Tibial artery (tissue), 4 donors: ENCODE results near the gene CCT4.

Experiments used
- DNase-seq, 2 donors: peaks; one replicate each; pipeline ENCODE4 v3.0.0-alpha.2; 2019
- H3K27ac ChIP-seq, 2 donors: fragments of 200-600 bp; sonication (generic) in 1 of 2; 1 replicate in 1 of 2; 2 replicates in 1 of 2; pipeline ENCODE4 v1.5.1; 2018 to 2019; ENCODE audit warnings: mild to moderate bottlenecking in 1 of 2
- H3K27me3 ChIP-seq, 2 donors: fragments of 200-600 bp; sonication (generic) in 1 of 2; one replicate each; pipeline versions ENCODE4 v1.5.1 to v1.6.0; 2016 to 2019
- H3K36me3 ChIP-seq, 3 donors: fragments of 200-600 bp; sonication (generic) in 2 of 3; one replicate each; pipeline ENCODE4 v1.5.1; 2016 to 2019; ENCODE audit warnings: mild to moderate bottlenecking in 2 of 3
- H3K4me1 ChIP-seq, 4 donors: fragments of 200-600 bp; sonication (generic) in 2 of 4; 1 replicate in 3 of 4; 2 replicates in 1 of 4; pipeline ENCODE4 v1.5.1; 2016 to 2019
- H3K4me3 ChIP-seq, 2 donors: fragments of 200-600 bp; sonication (generic) in 1 of 2; 1 replicate in 1 of 2; 2 replicates in 1 of 2; pipeline ENCODE4 v1.5.1; 2018 to 2019; ENCODE audit warnings: mild to moderate bottlenecking in 2 of 2
- H3K9me3 ChIP-seq, 3 donors: fragments of 200-600 bp; sonication (generic) in 1 of 3; one replicate each; pipeline ENCODE4 v1.5.1; 2016 to 2019
- intact Hi-C: fragments of 100-400 bp; cut with DNase I; formaldehyde crosslinking; loops from one replicate; pipeline ENCODE4 v1.15.0; 2023; ENCODE audit warnings: low total_unique reads
- TF ChIP-seq, protein P1 (sequence below), 2 experiments: fragments of 200-600 bp in 1 of 2; fragments of 450-650 bp in 1 of 2; IDR thresholded peaks; one replicate each; pipeline ENCODE4 v1.5.1; 2017 to 2019; ENCODE audit warnings: antibody characterized with exemption in 2 of 2, mild to moderate bottlenecking in 1 of 2, moderate library complexity in 1 of 2

The CCT4 gene

DNA sequence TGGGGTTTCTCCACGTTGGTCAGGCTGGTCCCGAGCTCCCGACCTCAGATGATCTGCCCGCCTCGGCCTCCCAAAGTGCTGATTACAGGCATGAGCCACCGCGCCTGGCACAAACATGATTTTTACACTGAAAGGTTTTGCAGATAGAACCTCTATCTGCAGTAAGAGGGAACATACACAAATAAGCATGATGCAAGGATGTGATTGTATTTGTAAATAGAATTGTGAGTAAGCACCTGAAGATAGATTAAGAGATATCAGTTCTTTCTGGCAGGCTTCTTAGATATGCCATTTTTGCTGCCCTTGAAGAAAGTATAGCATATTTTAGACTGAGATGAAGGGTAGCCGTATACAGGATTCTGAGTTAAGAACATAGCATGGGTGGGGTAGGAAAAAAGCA, 20.7 kb upstream of the CCT4 start:
- Histone ChIP-seq H3K4me3 (no peak overlapping the region), H3K36me3 (no peaks in the 10 kb centered on the region), H3K27me3 (no peaks in the 10 kb centered on the region), H3K9me3 (no peaks in the 10 kb centered on the region), H3K27ac (no peak overlapping the region), H3K4me1 (peaks cover 0 to 31% (median 10%) of the 10 kb centered on the region in 4 donors)
- no peak for DNase-seq
- intact Hi-C loops: no loop called here
- TF ChIP-seq, protein P1, sequence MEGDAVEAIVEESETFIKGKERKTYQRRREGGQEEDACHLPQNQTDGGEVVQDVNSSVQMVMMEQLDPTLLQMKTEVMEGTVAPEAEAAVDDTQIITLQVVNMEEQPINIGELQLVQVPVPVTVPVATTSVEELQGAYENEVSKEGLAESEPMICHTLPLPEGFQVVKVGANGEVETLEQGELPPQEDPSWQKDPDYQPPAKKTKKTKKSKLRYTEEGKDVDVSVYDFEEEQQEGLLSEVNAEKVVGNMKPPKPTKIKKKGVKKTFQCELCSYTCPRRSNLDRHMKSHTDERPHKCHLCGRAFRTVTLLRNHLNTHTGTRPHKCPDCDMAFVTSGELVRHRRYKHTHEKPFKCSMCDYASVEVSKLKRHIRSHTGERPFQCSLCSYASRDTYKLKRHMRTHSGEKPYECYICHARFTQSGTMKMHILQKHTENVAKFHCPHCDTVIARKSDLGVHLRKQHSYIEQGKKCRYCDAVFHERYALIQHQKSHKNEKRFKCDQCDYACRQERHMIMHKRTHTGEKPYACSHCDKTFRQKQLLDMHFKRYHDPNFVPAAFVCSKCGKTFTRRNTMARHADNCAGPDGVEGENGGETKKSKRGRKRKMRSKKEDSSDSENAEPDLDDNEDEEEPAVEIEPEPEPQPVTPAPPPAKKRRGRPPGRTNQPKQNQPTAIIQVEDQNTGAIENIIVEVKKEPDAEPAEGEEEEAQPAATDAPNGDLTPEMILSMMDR (IDR thresholded peaks at IDR 0.05): no peak

DNA sequence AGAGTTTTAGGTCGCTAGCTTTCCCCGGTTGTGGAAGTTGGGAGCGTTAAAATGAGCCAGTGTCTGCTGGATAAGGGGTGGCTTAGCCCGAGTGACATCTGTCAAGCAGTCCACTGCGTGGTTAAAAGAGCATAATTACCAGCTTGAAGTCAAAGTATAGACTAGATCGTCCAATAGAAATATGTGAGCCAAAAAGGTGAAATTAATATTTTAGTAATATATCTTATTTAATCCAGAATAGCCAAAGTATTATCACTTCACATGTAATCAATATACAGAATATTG, 17.7 kb upstream of the CCT4 start:
- TF ChIP-seq, protein P1 (IDR thresholded peaks at IDR 0.05): no peak
- no peaks in the 10 kb centered on the region for H3K9me3 ChIP-seq
- H3K36me3 ChIP-seq: no peaks in the 10 kb centered on the region
- no peaks in the 10 kb centered on the region for H3K27me3 ChIP-seq
- H3K4me1 ChIP-seq: peaks cover 0 to 28% (median 8%) of the 10 kb centered on the region in 4 donors
- DNase-seq: no peak
- H3K27ac ChIP-seq: peak overlapping the region; percentile 71 to 89
- peak overlapping the region; percentile 63 to 88 for H3K4me3 ChIP-seq
- intact Hi-C loops: no loop called here

DNA sequence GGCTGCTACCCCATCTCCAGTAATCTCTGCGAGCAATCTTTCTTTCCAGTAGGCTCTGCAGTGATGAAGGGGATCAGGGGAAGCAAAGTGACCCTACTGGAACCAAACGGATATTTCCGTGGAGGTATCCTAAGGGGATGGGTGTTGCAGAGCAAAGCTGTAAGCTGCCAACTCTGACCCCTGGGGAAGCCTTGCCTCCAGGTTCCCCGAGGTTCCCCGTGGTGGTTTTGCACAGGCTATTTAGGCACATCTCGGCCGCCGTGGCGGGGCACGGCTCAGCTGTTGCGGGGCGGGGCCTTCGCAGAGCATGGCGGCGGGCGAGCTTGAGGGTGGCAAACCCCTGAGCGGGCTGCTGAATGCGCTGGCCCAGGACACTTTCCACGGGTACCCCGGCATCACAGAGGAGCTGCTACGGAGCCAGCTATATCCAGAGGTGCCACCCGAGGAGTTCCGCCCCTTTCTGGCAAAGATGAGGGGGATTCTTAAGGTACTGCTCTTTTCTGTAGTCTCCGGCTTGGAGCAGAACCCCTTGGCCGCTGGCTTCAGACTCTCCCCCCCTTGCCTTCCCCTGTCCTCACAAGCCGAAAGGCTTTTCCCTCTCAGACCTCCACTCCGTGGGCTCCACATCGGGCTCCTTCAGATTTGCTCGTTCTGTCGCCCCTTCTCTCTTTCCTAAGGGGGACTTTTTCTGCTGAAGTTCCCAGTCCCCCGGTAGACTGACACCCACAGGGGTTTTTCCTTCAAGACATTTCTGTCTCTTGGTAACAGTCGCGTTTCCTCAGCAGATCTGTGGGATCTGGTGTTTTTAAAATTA, 17.1 kb upstream of the CCT4 start, which contains the start of gene COMMD1:
Gene COMMD1, plus strand, starts transcription at position 303 of the 814 bp plus-strand sequence. Its CDS starts 5 bp downstream, at position 308.
- intact Hi-C loops: no loop called here
- Histone ChIP-seq H3K27ac (peak within 1 kb of the TSS; percentile 71 to 89), H3K36me3 (no peaks in the 10 kb centered on the region)

DNA sequence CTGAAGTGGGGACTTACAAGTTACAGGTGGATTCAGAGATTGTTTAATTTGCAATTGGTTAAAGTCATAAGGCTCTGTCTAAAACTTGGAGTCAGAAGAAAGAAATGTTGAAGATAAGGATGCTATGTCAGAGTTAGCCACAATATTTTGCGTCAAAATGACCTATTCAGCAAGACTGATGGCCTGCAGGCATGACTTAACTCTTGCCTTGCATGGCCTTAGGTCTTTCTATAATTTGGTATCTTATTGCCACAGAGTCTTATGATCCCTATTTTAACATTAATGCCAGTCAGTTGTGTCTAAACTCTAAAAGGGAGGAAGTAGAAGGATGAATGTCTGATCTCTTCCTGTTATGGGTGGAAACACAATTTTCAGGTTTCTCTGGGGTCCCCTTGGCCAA, 11.8 kb upstream of the CCT4 start:
- TF ChIP-seq, protein P1 (IDR thresholded peaks at IDR 0.05): no peak
- Histone ChIP-seq H3K4me3 (no peak overlapping the region), H3K27me3 (no peaks in the 10 kb centered on the region), H3K36me3 (no peaks in the 10 kb centered on the region), H3K4me1 (peaks cover 0 to 7% (median 0%) of the 10 kb centered on the region in 4 donors), H3K9me3 (no peaks in the 10 kb centered on the region), H3K27ac (no peak overlapping the region)
- no peak for DNase-seq
- intact Hi-C loops: no loop called here

More for the DNA sequence above, 17.1 kb upstream of the CCT4 start, which contains the start of gene COMMD1:
- peaks cover 0 to 25% (median 8%) of the 10 kb centered on the region in 4 donors for H3K4me1 ChIP-seq
- H3K9me3 ChIP-seq: no peaks in the 10 kb centered on the region
- no peaks in the 10 kb centered on the region for H3K27me3 ChIP-seq
- TF ChIP-seq, protein P1 (IDR thresholded peaks at IDR 0.05): no peak
- peak; percentile 80 to 87 for DNase-seq
- peak within 1 kb of the TSS; percentile 63 to 88 for H3K4me3 ChIP-seq

DNA sequence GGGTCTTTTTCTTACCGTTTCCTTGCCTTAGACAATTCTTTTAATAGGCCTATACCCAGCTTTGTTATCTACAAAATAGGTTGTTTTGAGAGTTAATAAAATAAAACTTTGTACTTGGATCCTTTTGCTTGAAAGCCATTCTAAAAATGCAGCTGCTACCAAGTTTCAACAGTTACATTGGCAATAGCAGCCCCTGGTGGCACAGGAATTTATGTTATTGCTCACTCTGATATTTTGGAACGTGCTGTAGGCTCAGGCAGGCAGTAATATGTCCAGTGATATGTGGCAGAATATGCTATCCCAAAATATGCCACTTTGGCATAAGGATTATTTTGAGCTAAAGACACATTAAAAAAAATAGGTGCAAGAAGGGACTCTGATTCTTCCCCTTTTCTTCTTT, 10.4 kb upstream of the CCT4 start:
- TF ChIP-seq, protein P1 (IDR thresholded peaks at IDR 0.05): peak; percentile 18 to 19
- no peak overlapping the region for H3K27ac ChIP-seq
- H3K9me3 ChIP-seq: no peaks in the 10 kb centered on the region
- H3K36me3 ChIP-seq: no peaks in the 10 kb centered on the region
- intact Hi-C loops: no loop called here
- no peak for DNase-seq
- H3K27me3 ChIP-seq: no peaks in the 10 kb centered on the region
- no peaks in the 10 kb centered on the region for H3K4me1 ChIP-seq
- H3K4me3 ChIP-seq: no peak overlapping the region
